OCI-LY7 (cell line): ENCODE measurements around the gene IP6K2. TPM values are rescaled to one million over a fixed set of nuclear protein-coding genes. Genes with fewer than 3 reads are reported as not detected.

Experiments used
- BruUV-seq: library from RNA; stranded (reverse); fragments of 400-500 nt; replicated peaks from 2 replicates; lab custom pipeline; 2021; lab: Mats Ljungman, UMichigan
- CTCF ChIA-PET: fragments of 300-600 bp; sonication (Branson Sonifier 250); formaldehyde crosslinking; loops from one replicate; lab custom pipeline; 2022; ENCODE audit warnings: antibody characterized with exemption; ENCODE audit not compliant: unreplicated experiment; lab: Charles Lee
- POLR2A ChIA-PET: fragments of 300-600 bp; sonication (Branson Sonifier 250); formaldehyde crosslinking; loops from one replicate; lab custom pipeline; 2022; ENCODE audit warnings: antibody characterized with exemption; lab: Charles Lee
- DNase-seq: peaks from one replicate; pipeline ENCODE4 v3.0.0-alpha.2; 2015; ENCODE audit warnings: low spot score
- H2AFZ ChIP-seq: fragments of 200-600 bp; sonication (generic), shearing (Covaris generic); 2 replicates; pipeline ENCODE4 v1.6.1; 2014; ENCODE audit warnings: mild to moderate bottlenecking, antibody characterized with exemption, low read length, moderate library complexity
- H3K27ac ChIP-seq: fragments of 200-600 bp; sonication (generic); 2 replicates; pipeline ENCODE4 v1.5.1; 2014; ENCODE audit warnings: mixed run types, low read depth, mild to moderate bottlenecking, moderate library complexity, low read length, inconsistent platforms; ENCODE audit not compliant: poor library complexity, severe bottlenecking
- H3K36me3 ChIP-seq: fragments of 200-600 bp; sonication (generic); 2 replicates; pipeline ENCODE4 v1.6.1; 2014; ENCODE audit warnings: mild to moderate bottlenecking, antibody characterized with exemption, low read length, moderate library complexity, mixed read lengths; ENCODE audit not compliant: insufficient read depth
- H3K4me1 ChIP-seq: fragments of 200-600 bp; sonication (generic); 2 replicates; pipeline ENCODE4 v1.5.1; 2014; ENCODE audit warnings: mild to moderate bottlenecking, low read length; ENCODE audit not compliant: insufficient read depth, poor library complexity, severe bottlenecking
- H3K4me2 ChIP-seq: fragments of 200-600 bp; sonication (generic); 2 replicates; pipeline ENCODE4 v1.6.1; 2014; ENCODE audit warnings: mild to moderate bottlenecking, low read length
- H3K4me3 ChIP-seq: fragments of 200-600 bp; sonication (generic); 2 replicates; pipeline ENCODE4 v1.5.1; 2014; ENCODE audit warnings: mild to moderate bottlenecking, low read depth, low read length; ENCODE audit not compliant: poor library complexity, severe bottlenecking
- H3K79me2 ChIP-seq: fragments of 200-600 bp; sonication (generic); 2 replicates; pipeline ENCODE4 v1.6.1; 2016; ENCODE audit warnings: low read depth, mild to moderate bottlenecking, low read length, moderate library complexity, mixed read lengths; ENCODE audit not compliant: insufficient read depth
- H3K9me2 ChIP-seq: fragments of 200-600 bp; sonication (generic); 2 replicates; pipeline ENCODE4 v1.6.1; 2016; ENCODE audit warnings: mild to moderate bottlenecking, low read length, mixed read lengths; ENCODE audit not compliant: insufficient read depth
- H3K9me3 ChIP-seq: fragments of 200-600 bp; sonication (generic); 2 replicates; pipeline ENCODE4 v1.6.1; 2014; ENCODE audit warnings: mild to moderate bottlenecking, mixed run types, low read length, mixed read lengths
- H4K20me1 ChIP-seq: fragments of 200-600 bp; sonication (generic); 2 replicates; pipeline ENCODE4 v1.6.1; 2014; ENCODE audit warnings: mild to moderate bottlenecking, antibody characterized with exemption, low read length, moderate library complexity, mixed read lengths; ENCODE audit not compliant: insufficient read depth
- CTCF ChIP-seq: fragments of 200-600 bp; sonication (generic); conservative IDR thresholded peaks from 2 replicates; pipeline ENCODE4 v1.5.1; 2014; ENCODE audit warnings: mild to moderate bottlenecking, antibody characterized with exemption, low read length, moderate library complexity, mixed read lengths
- EZH2phosphoT487 ChIP-seq: fragments of 200-600 bp; sonication (generic); IDR thresholded peaks from 2 replicates; pipeline ENCODE4 v1.6.1; 2018; ENCODE audit warnings: low read depth, borderline replicate concordance, mild to moderate bottlenecking, mixed run types, antibody characterized with exemption, low read length, moderate library complexity, mixed read lengths
- intact Hi-C: fragments of 100-400 bp; cut with micrococcal nuclease; formaldehyde crosslinking; loops from one replicate; pipeline ENCODE4 v1.10.0; 2022; ENCODE audit not compliant: unreplicated experiment
- total RNA-seq, 2 experiments: library from RNA; depleted of rRNA in 1 of 2; stranded (reverse); fragments of >200 nt in 1 of 2; shearing (Covaris generic) in 1 of 2; gene quantifications; 2 replicates each; pipeline ENCODE4 v1.2.3, GENCODE V29; 2014 to 2022

The IP6K2 gene
- total RNA-seq, 2 experiments from 2014 or later, result 77.0 to 92.7 TPM

- Histone ChIP-seq H3K4me2 (peak overlapping the region; percentile 98), H3K27ac (no peak overlapping the region), H3K9me2 (no peaks in the 10 kb centered on the region), H3K4me3 (peak overlapping the region; percentile 97), H3K36me3 (peaks cover 52% of the 10 kb centered on the region), H3K9me3 (no peaks in the 10 kb centered on the region), H2AFZ (no peak overlapping the region), H4K20me1 (peaks cover 7% of the 10 kb centered on the region; the same call in 1 of the 2 replicates), H3K79me2 (peaks cover 62% of the 10 kb centered on the region), H3K4me1 (peaks cover 25% of the 10 kb centered on the region)
- no TSS peak for BruUV-seq
- POLR2A ChIA-PET, result interaction anchor here (0.6 to 1.2 kb wide), 2 partner anchors 23 to 181 kb away, joined by 3 to 5 read pairs; no protein-coding TSS in a partner anchor
- DNase-seq, result no peak
- CTCF ChIA-PET, result no interaction called here
- no peak for TF ChIP-seq CTCF
- TF ChIP-seq EZH2phosphoT487, result no peak
- intact Hi-C loops, result no loop called here
Observed at GRCh38 chr3:48715174-48715800, 1.7 kb downstream of the IP6K2 start.

DNA sequence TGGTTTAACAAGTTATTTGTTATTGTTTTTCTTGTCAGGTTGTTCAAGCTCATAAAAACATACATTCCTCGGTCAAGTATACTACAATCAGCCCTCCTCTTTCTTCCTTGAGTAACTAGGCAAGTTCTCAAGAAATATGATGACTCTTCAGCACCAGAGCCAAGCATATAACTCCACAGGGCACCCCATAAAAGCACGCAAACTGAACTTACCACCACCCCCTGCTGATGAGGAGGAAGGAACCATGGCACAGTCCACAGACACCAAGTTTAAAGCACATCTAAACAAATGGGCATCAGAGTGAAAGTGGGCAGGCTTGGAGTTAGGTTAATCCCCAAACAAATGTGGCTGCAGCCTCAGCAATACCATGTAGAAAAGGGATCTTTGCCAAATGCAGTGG is 5.3 kb downstream of the IP6K2 start:
- no peak overlapping the region for H3K27ac ChIP-seq
- peaks cover 80% of the 10 kb centered on the region for H3K36me3 ChIP-seq
- H3K9me2 ChIP-seq, result no peaks in the 10 kb centered on the region
- no peak overlapping the region for H3K4me3 ChIP-seq
- POLR2A ChIA-PET, result no interaction called here
- no peak overlapping the region for H3K4me2 ChIP-seq
- CTCF ChIA-PET, result interaction anchor here (0.6 kb wide), 1 partner anchor 275 kb away, joined by 4 read pairs; no protein-coding TSS in a partner anchor
- TF ChIP-seq CTCF, result no peak
- TF ChIP-seq EZH2phosphoT487, result no peak
- H3K4me1 ChIP-seq, result peaks cover 21% of the 10 kb centered on the region
- peaks cover 7% of the 10 kb centered on the region; the same call in 1 of the 2 replicates for H4K20me1 ChIP-seq
- H3K9me3 ChIP-seq, result no peaks in the 10 kb centered on the region
- H2AFZ ChIP-seq, result no peak overlapping the region
- intact Hi-C loops, result no loop called here
- BruUV-seq, result no TSS peak
- no peak for DNase-seq
- H3K79me2 ChIP-seq, result peaks cover 96% of the 10 kb centered on the region

DNA sequence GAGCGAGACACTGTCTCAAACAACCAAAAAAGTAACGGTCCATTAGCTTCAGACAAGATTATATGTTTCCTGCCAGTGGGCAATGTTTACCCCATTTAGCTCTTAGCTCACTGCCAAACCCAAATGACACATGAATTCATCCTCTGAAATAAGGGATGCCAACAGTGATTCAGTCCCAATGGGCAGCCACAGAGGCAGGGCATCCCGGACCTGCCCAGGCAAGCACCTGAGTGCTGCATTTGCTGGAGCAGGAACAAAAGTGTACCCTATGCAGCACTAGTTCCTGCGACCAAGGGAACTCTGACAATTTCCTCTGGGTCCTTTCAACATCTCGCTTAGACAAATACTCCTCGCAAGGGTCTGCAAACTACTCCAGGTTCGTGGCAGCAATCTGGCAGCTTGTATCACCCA is 8.0 kb downstream of the IP6K2 start:
- ChIA-PET POLR2A (interaction anchor here (0.6 kb wide), 1 partner anchor 74 kb away, joined by 3 read pairs; the partner anchor contains the start of gene SLC26A6), CTCF (interaction anchor here (1.2 kb wide), 1 partner anchor 8 kb away, joined by 3 read pairs; the partner anchor contains the start of gene IP6K2)
- TF ChIP-seq CTCF (no peak), EZH2phosphoT487 (no peak)
- no TSS peak for BruUV-seq
- H3K4me1 ChIP-seq, result peaks cover 9% of the 10 kb centered on the region
- no peaks in the 10 kb centered on the region for H3K9me2 ChIP-seq
- H3K9me3 ChIP-seq, result no peaks in the 10 kb centered on the region
- no peak for DNase-seq
- intact Hi-C loops, result no loop called here
- no peaks in the 10 kb centered on the region for H4K20me1 ChIP-seq
- peaks cover 91% of the 10 kb centered on the region for H3K79me2 ChIP-seq
- no peak overlapping the region for H3K27ac ChIP-seq
- no peak overlapping the region for H3K4me3 ChIP-seq
- no peak overlapping the region for H3K4me2 ChIP-seq
- H2AFZ ChIP-seq, result no peak overlapping the region
- H3K36me3 ChIP-seq, result peaks cover 85% of the 10 kb centered on the region
